ENCODE results near the gene FLT1. TPM values are rescaled to one million over a fixed set of nuclear protein-coding genes. Genes with fewer than 3 reads are reported as not detected.
A peak's percentile ranks its signal among the peaks of the same experiment; 100 is the strongest.

FLT1 gene
- total RNA-seq, 2 experiments from 2014 or later: 2.0 to 2.5 TPM

DNA sequence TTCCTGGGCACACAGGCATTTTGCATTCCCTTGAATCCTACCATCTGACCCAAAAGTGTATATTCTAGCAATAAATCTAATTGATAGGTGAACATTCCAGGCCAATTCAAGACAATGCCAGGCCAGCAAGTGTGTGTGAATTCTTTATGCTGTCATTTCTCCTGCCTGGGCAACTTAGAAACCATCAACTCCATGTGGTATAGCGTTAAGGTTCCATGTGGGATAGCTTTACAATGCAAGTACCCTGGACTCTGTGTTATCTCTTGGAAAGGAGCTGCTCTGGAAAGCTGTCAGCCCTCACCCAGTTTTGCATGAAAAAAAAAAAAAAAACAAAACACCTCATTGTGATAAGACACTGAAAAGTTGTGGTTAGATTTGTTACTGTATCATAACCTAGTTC lies 15.6 kb upstream of the FLT1 start:
- H3K9me3 Mint-ChIP-seq: no peaks in the 10 kb centered on the region
- CTCF ChIA-PET: no interaction called here
- DNase-seq: no peak
- H3K36me3 Mint-ChIP-seq (ENCODE audit: low read depth): no peaks in the 10 kb centered on the region
- H3K27me3 Mint-ChIP-seq: peaks cover 15% of the 10 kb centered on the region
- peaks cover 1% of the 10 kb centered on the region for H3K4me1 Mint-ChIP-seq
- no peak overlapping the region for H3K27ac Mint-ChIP-seq
- POLR2A ChIA-PET: no interaction called here
- H3K4me3 Mint-ChIP-seq: no peak overlapping the region

DNA sequence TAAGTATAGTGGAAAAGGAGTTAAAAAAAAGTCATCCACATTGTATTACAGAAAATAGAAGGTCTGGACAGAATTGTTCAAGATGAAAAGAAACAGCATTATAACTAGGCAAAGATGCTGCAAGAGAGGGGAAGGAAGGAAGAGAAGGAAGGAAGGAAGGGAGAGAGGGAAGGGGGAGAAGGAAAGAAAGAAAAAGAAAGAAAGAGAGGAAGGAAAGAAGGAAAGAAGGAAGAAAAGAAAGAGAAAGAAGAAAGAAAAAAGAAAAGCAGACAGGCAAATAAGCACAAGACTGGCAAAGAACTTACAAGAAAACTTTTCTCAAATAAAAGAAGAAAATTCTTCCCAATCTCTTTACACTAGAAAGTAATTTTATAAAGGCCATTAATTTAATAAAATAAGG lies 15.1 kb upstream of the FLT1 start:
- peaks cover 3% of the 10 kb centered on the region for H3K4me1 Mint-ChIP-seq
- H3K9me3 Mint-ChIP-seq: no peaks in the 10 kb centered on the region
- ChIA-PET CTCF (no interaction called here), POLR2A (no interaction called here)
- no peak overlapping the region for H3K4me3 Mint-ChIP-seq
- H3K36me3 Mint-ChIP-seq (ENCODE audit: low read depth): no peaks in the 10 kb centered on the region
- DNase-seq: no peak
- H3K27ac Mint-ChIP-seq: no peak overlapping the region
- peaks cover 15% of the 10 kb centered on the region for H3K27me3 Mint-ChIP-seq

DNA sequence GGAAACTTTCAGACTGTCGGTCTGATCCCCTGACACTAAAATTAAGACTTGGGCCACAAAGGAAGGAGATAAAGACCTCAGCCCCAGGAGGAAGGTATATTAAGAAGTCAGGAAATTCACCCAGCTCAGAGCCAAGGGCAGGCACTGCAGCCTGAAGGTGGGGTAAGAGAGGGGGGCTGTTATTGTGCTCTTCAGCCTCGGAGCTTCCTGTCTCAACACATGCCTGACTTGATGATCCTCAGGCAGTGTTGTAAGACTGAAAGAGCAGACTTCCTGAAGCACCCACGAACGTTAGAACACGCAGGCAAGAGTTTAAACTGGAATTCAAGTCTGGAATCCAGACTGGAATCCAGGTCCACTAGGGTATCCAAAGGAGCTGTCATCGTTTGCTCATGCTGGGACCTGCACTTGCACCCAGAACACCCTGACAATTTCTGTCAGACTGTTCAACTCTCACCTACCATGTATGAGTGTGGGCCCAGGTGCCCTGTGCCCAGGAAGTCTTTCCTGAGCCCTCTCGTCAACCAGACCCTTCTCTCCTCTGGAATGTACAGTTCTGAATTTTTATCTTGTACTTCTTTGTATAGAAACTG lies 10.7 kb upstream of the FLT1 start:
- no peaks in the 10 kb centered on the region for H3K9me3 Mint-ChIP-seq
- no peak overlapping the region for H3K27ac Mint-ChIP-seq
- CTCF ChIA-PET: no interaction called here

DNA sequence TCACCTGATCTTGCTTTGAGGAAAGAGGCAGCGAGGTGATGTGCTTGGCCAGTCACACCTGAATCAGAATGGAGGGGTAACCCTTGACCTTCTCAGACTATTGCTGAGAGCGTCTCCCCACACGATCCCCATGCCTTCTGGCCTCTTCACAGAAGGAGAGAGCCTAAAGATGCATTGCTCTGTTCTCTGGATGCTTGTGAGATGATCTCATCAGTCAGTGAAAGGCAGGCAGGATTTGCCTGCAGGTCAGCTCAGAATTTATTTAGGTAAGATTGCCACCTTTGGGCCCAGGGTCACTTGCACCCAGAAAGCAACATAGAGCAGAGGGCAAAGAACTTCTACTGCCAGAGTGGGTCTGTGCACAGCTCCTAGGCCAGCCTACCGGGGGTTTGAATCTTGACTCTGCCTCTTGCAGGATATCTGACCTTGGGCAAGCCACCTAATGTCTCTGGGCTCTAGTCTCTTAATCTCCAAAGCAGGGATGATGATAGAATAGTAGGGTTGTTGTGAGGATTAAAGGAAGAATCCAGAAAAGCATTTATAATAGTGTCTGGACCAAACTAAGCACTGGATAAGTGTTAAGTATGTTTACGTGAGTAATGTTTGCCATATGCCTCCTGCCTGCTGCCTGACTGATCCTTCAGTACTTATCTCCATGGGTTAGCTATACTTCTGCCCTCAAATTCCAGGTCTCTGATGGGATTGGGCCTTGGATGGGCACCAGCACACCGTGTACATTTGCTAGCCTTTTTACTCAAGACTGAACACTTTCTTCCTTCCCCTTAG lies 8.4 kb upstream of the FLT1 start:
- no peak for DNase-seq
- ChIA-PET CTCF (no interaction called here), POLR2A (no interaction called here)
- Mint-ChIP-seq H3K36me3 (ENCODE audit: low read depth) (no peaks in the 10 kb centered on the region), H3K4me3 (no peak overlapping the region), H3K9me3 (no peaks in the 10 kb centered on the region), H3K27me3 (peaks cover 19% of the 10 kb centered on the region), H3K27ac (no peak overlapping the region), H3K4me1 (peaks cover 3% of the 10 kb centered on the region)

More for the DNA sequence above, 10.7 kb upstream of the FLT1 start:
- no peaks in the 10 kb centered on the region for H3K36me3 Mint-ChIP-seq (ENCODE audit: low read depth)
- peaks cover 19% of the 10 kb centered on the region for H3K27me3 Mint-ChIP-seq
- no peak for DNase-seq
- H3K4me3 Mint-ChIP-seq: no peak overlapping the region
- POLR2A ChIA-PET: no interaction called here
- H3K4me1 Mint-ChIP-seq: peaks cover 3% of the 10 kb centered on the region

DNA sequence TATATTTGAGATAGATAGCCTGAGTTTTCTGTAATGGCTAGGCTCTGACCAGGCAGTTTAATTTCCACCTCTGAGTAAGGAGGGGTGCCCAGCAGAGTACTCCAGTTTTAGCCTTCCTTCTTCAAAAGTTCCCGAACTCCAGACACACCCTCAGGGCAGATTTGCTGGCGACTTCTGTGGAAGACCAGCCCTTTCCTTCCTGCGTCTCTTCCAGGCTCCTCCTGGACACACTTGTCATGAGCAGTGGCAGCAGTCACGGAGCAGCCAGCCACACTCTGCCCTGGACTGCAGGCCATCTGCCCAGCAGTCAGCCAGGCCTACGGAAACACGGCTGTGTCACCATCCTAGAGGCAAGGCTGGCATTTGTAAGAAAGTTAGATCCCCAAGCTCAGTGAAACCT lies 6.6 kb upstream of the FLT1 start:
- Mint-ChIP-seq H3K27me3 (peaks cover 37% of the 10 kb centered on the region), H3K27ac (no peak overlapping the region), H3K4me3 (no peak overlapping the region), H3K36me3 (ENCODE audit: low read depth) (no peaks in the 10 kb centered on the region), H3K9me3 (no peaks in the 10 kb centered on the region), H3K4me1 (peaks cover 3% of the 10 kb centered on the region)
- POLR2A ChIA-PET: no interaction called here
- CTCF ChIA-PET: no interaction called here
- DNase-seq: no peak

DNA sequence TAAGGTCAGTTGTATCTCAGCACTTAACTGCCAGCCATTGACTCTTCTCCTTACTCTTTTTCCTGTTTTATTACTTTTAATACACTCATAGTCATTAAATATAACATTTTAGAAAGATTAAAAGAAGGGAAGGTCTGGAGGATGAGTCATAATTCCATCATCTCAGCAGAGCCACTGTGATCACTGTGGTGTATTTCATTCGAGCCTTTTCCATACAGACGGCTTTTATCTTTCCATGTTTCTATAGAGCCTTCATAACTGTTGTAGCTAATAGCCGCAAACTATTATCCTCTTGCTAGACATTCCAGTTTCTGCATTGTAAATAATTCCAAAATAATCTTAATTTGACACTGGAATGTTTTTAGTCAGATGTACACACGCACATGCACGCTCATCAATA lies 4.7 kb upstream of the FLT1 start:
- ChIA-PET POLR2A (no interaction called here), CTCF (interaction anchor here (1.0 kb wide), 1 partner anchor 8 kb away, joined by 3 read pairs; no protein-coding TSS in a partner anchor)
- no peak for DNase-seq
- Mint-ChIP-seq H3K4me1 (peaks cover 4% of the 10 kb centered on the region), H3K27me3 (peaks cover 50% of the 10 kb centered on the region), H3K4me3 (no peak overlapping the region), H3K27ac (no peak overlapping the region), H3K9me3 (no peaks in the 10 kb centered on the region), H3K36me3 (ENCODE audit: low read depth) (no peaks in the 10 kb centered on the region)

DNA sequence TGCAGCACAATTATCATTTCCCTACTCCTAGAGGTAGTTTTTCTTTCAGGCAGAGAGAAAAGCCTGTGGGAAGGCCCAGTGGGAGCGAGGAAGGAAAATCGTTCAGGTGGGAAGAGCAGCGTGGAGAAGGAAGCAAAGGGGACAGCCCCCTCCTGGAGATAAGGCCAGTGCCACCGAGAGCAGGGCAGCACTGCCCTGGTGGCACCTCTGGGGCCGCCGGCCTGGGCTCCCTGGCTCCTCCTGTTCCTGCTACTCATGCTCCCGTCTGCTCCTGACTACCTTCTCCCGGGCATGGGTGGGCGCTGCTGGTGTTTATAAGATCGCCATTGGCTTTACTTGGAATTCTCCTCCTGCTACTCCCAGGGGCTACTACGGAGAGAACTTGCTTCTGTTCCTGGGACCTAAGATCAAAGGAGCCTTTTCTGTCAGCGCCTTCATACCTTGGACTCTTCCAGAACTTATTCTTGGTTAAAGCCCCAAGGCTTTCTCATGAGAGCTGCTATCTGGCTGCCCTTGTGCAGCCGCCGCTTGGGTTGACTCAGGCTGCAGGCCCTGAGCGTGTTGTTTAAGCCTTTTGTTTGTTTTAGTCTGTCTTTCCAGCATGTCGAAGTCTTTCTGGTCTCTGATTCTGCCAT lies 3.7 kb upstream of the FLT1 start:
- Mint-ChIP-seq H3K27ac (no peak overlapping the region), H3K4me3 (no peak overlapping the region), H3K4me1 (peaks cover 5% of the 10 kb centered on the region), H3K27me3 (peaks cover 56% of the 10 kb centered on the region), H3K9me3 (no peaks in the 10 kb centered on the region), H3K36me3 (ENCODE audit: low read depth) (no peaks in the 10 kb centered on the region)
- DNase-seq: no peak
- POLR2A ChIA-PET: no interaction called here
- CTCF ChIA-PET: interaction anchor here (1.0 kb wide), 1 partner anchor 9 kb away, joined by 3 read pairs; no protein-coding TSS in a partner anchor

DNA sequence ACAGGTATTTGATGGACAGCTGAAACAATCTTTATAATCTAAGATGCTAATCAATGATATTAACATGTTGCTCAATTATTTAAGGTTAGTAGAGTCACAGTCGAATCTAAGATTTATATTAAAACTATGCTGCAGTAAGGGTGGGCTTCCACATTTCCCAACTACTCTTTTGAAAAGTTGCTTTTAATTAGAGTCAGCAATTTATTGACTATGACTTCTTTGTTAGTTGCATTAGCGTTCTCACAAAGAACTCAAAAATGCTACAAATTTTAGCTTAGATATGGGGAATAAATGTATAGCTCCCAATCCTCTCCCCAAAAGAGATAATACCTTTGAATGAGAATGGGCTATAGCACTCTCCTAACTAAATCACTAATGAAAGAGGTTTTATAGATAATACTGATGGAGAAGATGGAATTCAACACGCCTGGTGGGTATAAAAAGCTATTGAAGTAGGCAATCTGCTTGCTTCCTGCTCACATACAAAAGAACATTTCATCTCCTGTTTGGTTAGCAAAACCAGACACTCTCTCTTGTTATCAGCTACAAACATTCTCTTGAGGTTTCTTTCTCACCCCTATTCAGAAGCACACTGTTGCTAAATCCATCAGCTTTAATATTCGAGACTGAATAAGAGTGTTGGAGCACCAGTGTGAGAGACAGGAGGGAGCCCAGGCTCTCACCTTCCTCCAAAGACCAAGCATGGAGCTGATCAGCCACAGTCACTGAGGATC lies 2.4 kb upstream of the FLT1 start:
- Mint-ChIP-seq H3K36me3 (ENCODE audit: low read depth) (no peaks in the 10 kb centered on the region), H3K9me3 (no peaks in the 10 kb centered on the region), H3K4me3 (no peak overlapping the region), H3K27me3 (peaks cover 58% of the 10 kb centered on the region), H3K4me1 (peaks cover 15% of the 10 kb centered on the region), H3K27ac (no peak overlapping the region)
- ChIA-PET CTCF (no interaction called here), POLR2A (no interaction called here)
- no peak for DNase-seq

DNA sequence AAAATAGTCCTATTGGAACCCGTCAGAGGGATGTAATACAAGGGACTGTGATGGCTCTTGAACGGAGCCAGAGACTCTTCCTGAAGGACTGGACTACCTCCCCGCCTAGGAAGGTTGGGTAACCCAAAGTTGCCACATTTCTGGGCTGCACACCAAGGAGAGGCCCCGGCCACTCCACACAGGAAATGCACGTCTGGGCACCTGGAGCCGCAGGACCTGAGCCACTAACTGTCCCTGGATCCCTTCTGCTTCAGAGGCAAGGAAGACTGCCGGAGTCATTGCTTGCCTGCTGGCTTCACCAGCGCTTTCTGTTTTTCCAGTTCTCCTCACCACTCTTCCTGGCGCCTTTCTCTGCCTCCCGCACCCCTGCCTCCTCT lies 1.2 kb upstream of the FLT1 start:
- peak overlapping the region; percentile 51 for H3K4me3 Mint-ChIP-seq
- POLR2A ChIA-PET: no interaction called here
- H3K27me3 Mint-ChIP-seq: peaks cover 61% of the 10 kb centered on the region
- no peak for DNase-seq
- H3K9me3 Mint-ChIP-seq: no peaks in the 10 kb centered on the region
- no peaks in the 10 kb centered on the region for H3K36me3 Mint-ChIP-seq (ENCODE audit: low read depth)
- peaks cover 17% of the 10 kb centered on the region for H3K4me1 Mint-ChIP-seq
- no peak overlapping the region for H3K27ac Mint-ChIP-seq
- CTCF ChIA-PET: no interaction called here

DNA sequence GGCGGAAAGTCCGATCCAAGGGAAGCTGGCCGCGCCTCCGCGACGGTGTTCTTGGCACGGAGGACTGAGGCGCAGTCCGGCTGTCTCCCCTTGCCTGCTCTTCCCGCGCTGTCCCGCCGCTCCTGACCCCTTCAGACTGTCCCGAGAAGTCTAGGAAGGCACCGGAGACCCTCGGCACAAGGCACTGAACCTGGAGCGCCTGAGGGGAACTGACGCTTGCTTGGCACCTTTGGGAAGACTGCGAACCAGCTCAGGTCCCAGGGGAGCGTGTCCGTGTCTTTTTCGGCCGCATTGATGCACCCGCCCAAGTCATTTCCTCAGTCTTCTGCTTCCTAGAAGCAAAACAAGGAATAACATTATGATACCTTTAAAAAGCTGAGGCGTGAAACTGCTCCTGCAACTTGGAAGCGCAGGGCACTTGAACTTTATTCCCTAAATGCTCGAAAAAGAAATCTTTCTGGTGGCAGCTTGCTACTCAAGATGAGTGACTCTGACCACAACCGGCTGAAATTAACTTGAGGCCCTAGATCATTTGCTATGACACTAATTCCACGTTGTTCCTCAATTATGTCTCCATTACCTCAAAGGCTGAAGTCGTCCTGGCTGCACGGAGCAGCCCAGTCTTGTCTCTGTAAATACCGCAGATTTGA lies 735 bp upstream of the FLT1 start:
- Mint-ChIP-seq H3K9me3 (no peaks in the 10 kb centered on the region), H3K27me3 (peaks cover 64% of the 10 kb centered on the region), H3K4me3 (peak overlapping the region; percentile 51), H3K4me1 (peaks cover 17% of the 10 kb centered on the region), H3K36me3 (ENCODE audit: low read depth) (no peaks in the 10 kb centered on the region), H3K27ac (no peak overlapping the region)
- DNase-seq: no peak
- ChIA-PET POLR2A (no interaction called here), CTCF (no interaction called here)

DNA sequence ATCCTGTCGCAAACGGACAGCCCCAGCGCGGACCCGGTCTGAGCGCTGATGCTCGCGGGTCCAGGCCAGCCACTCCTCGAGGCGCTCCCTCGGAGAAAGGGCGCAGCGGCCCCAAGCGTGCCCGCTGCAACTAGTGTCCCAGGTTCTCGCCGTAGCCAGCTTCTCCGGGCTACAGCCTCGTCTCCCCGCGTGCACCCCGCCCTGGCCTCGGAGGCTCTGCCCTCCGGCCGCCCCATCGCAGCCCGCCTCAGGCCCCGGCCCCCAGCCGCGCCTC lies 487 bp downstream of the FLT1 start:
- peak overlapping the region; percentile 37 for H3K4me3 Mint-ChIP-seq
- H3K36me3 Mint-ChIP-seq (ENCODE audit: low read depth): no peaks in the 10 kb centered on the region
- peaks cover 73% of the 10 kb centered on the region for H3K27me3 Mint-ChIP-seq
- ChIA-PET POLR2A (no interaction called here), CTCF (no interaction called here)
- H3K27ac Mint-ChIP-seq: no peak overlapping the region
- H3K9me3 Mint-ChIP-seq: no peaks in the 10 kb centered on the region
- H3K4me1 Mint-ChIP-seq: peaks cover 17% of the 10 kb centered on the region
- DNase-seq: no peak

DNA sequence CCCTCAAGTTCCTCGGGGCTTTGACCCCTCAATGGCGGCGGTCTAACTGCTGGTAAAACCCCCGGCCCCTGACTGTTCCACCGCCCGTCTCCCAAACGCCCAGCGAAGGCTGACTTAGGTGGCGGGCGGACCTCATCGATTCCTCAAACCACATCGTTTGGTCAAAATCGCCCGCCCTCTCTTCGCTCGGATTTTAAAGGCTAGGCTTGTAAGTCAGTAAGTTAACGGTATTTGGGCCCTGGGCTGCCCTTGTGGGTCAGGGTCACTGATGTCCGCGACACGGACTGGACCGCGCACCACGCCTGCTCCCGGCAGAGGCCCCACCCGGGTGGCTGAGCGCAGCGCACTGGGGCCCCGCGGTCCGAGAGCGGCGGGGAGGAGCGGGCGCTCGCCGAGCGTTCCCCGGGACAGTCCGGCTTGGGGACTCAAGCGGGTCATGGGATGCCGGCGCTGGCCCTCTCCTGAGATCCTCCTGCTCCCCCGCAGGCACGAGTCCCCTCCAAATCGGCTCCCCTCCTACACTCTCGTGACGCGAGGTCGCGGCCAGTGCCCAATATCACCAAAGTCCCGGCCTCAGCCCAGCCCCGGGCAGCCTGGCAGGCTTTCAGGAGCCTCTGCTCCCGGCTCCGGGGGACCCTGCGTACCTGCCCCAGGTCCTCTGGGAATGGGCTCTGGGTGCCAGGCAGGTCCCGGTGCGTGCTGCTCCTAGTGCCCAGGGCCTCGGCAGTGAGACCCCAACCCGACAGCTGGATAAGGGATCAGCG lies 1.0 kb downstream of the FLT1 start:
- ChIA-PET CTCF (no interaction called here), POLR2A (no interaction called here)
- Mint-ChIP-seq H3K27ac (no peak overlapping the region), H3K4me3 (peak overlapping the region; percentile 54), H3K4me1 (peaks cover 17% of the 10 kb centered on the region), H3K27me3 (peaks cover 73% of the 10 kb centered on the region), H3K9me3 (no peaks in the 10 kb centered on the region), H3K36me3 (ENCODE audit: low read depth) (no peaks in the 10 kb centered on the region)
- DNase-seq: no peak
